ENCODE measurements around the gene PCSK7.

DNA sequence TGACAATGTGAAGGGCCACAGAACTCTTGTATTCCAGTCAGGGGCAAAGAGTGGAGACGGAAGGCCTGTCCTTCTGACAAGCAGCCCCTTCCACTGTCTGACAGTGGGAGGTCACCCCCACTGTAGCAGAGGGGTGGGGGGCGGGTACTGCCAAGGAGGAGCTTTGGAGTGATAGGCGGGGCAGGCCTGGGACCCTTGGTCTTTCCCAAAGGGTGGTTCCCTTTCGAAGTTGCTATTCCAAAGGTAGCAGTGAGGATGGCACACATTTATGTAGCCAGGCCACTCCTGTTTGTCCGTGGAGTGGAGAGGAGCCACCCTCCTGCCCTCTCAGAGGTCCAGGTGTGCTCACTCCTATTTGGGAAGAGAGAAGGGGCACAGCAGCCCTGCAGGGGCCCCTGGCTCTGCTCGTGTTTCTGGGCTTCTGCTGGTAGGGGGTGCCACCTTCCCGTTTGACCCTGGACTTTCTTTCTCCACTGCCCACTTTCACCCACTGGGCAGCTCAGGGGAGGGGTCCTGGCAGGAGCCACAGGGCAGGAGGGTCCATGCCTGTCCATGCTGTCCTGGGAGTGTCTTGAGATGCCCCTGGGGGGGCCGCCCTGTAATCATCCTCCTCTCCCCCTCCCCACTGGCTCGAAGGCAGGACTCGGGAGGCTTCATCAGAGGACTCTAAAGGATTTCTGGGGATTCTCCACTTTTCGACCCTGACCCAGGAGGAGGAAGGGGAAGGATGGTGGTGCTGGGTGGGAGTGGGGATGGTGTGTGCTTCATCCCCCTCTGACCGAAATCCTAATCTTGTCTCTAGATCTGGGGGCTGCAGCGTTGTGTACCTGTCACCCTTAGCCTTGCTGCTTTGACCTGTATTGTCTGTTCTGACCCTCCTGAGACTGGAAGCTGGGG lies 31.7 kb downstream of the PCSK7 start:
- TF ChIP-seq, protein P1, sequence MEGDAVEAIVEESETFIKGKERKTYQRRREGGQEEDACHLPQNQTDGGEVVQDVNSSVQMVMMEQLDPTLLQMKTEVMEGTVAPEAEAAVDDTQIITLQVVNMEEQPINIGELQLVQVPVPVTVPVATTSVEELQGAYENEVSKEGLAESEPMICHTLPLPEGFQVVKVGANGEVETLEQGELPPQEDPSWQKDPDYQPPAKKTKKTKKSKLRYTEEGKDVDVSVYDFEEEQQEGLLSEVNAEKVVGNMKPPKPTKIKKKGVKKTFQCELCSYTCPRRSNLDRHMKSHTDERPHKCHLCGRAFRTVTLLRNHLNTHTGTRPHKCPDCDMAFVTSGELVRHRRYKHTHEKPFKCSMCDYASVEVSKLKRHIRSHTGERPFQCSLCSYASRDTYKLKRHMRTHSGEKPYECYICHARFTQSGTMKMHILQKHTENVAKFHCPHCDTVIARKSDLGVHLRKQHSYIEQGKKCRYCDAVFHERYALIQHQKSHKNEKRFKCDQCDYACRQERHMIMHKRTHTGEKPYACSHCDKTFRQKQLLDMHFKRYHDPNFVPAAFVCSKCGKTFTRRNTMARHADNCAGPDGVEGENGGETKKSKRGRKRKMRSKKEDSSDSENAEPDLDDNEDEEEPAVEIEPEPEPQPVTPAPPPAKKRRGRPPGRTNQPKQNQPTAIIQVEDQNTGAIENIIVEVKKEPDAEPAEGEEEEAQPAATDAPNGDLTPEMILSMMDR (IDR thresholded peaks at IDR 0.05) = no peak
- no peak for TF ChIP-seq POLR2A (IDR thresholded peaks at IDR 0.05)

Data from body of pancreas (tissue), 4 donors.